GM23338 (cell line): ENCODE data around the gene SLC25A13. TPM values are rescaled to one million over a fixed set of nuclear protein-coding genes. Genes with fewer than 3 reads are reported as not detected.
A peak's percentile ranks its signal among the peaks of the same experiment; 100 is the strongest.

Experiments
- ATAC-seq: fragments of 200-7000 bp; cut with Tn5 transposase; 3 replicates; pipeline ENCODE4 v1.9.1; 2020
- DNase-seq: peaks from one replicate; pipeline ENCODE4 v3.0.0-alpha.2; 2015; ENCODE audit warnings: low spot score
- H2AFZ ChIP-seq: fragments of 200-600 bp; sonication (generic); 2 replicates; pipeline ENCODE4 v1.8.0; 2016; ENCODE audit warnings: antibody characterized with exemption, mild to moderate bottlenecking, moderate library complexity
- H3F3A ChIP-seq: fragments of 200-600 bp; sonication (generic); replicated peaks from 2 replicates; pipeline ENCODE4 v1.8.0; 2017; ENCODE audit warnings: antibody characterized with exemption, mixed run types, low read depth
- H3K27ac ChIP-seq: fragments of 200-600 bp; sonication (generic); 2 replicates; pipeline ENCODE4 v1.6.1; 2016; ENCODE audit warnings: low read depth
- H3K27me3 ChIP-seq: fragments of 200-600 bp; sonication (generic); 2 replicates; pipeline ENCODE4 v1.8.0; 2016; ENCODE audit warnings: mild to moderate bottlenecking, mixed run types, moderate library complexity; ENCODE audit not compliant: insufficient read depth
- H3K36me3 ChIP-seq: fragments of 200-600 bp; sonication (generic); 2 replicates; pipeline ENCODE4 v1.8.0; 2016; ENCODE audit warnings: mild to moderate bottlenecking; ENCODE audit not compliant: insufficient read depth
- H3K4me1 ChIP-seq: fragments of 200-600 bp; sonication (generic); 2 replicates; pipeline ENCODE4 v1.8.0; 2016; ENCODE audit warnings: mild to moderate bottlenecking, moderate library complexity; ENCODE audit not compliant: insufficient read depth
- H3K4me2 ChIP-seq: fragments of 200-600 bp; sonication (generic); 2 replicates; pipeline ENCODE4 v1.7.1; 2017; ENCODE audit warnings: mixed run types
- H3K4me3 ChIP-seq: fragments of 200-600 bp; sonication (generic); 2 replicates; pipeline ENCODE4 v1.6.1; 2016; ENCODE audit warnings: mixed run types
- H3K79me2 ChIP-seq: fragments of 200-600 bp; sonication (generic); replicated peaks from 2 replicates; pipeline ENCODE4 v1.8.0; 2017; ENCODE audit warnings: mild to moderate bottlenecking; ENCODE audit not compliant: insufficient read depth
- H3K9me2 ChIP-seq: fragments of 200-600 bp; sonication (generic); 2 replicates; pipeline ENCODE4 v1.8.0; 2017; ENCODE audit not compliant: insufficient read depth
- H4K20me1 ChIP-seq: fragments of 200-600 bp; sonication (generic); replicated peaks from 2 replicates; pipeline ENCODE4 v1.8.0; 2017; ENCODE audit warnings: mild to moderate bottlenecking; ENCODE audit not compliant: insufficient read depth
- H3K27ac Mint-ChIP-seq: 2 replicates; pipeline ENCODE4 v1.8.0; 2020; ENCODE audit warnings: inconsistent platforms, mild to moderate bottlenecking, moderate library complexity, mixed read lengths
- H3K27me3 Mint-ChIP-seq: 3 replicates; pipeline ENCODE4 v1.8.0; 2022; ENCODE audit warnings: low read depth, mild to moderate bottlenecking, moderate library complexity, mixed read lengths, inconsistent platforms; ENCODE audit not compliant: insufficient read depth, poor library complexity
- H3K36me3 Mint-ChIP-seq: 3 replicates; pipeline ENCODE4 v1.8.0; 2021; ENCODE audit warnings: low read depth, mild to moderate bottlenecking, inconsistent platforms, moderate library complexity, mixed read lengths
- H3K4me1 Mint-ChIP-seq: 3 replicates; pipeline ENCODE4 v1.8.0; 2020; ENCODE audit warnings: mild to moderate bottlenecking, inconsistent platforms, mixed read lengths
- H3K4me3 Mint-ChIP-seq: 3 replicates; pipeline ENCODE4 v1.8.0; 2021; ENCODE audit warnings: moderate library complexity, mild to moderate bottlenecking, inconsistent platforms, mixed read lengths
- H3K9me3 Mint-ChIP-seq: 3 replicates; pipeline ENCODE4 v1.8.0; 2020; ENCODE audit warnings: moderate library complexity, mild to moderate bottlenecking, inconsistent platforms, mixed read lengths
- CREB1 ChIP-seq: fragments of 250-450 bp; sonication (Bioruptor Pico); IDR thresholded peaks from 2 replicates; pipeline ENCODE4 v1.5.0; 2020; ENCODE audit warnings: low read depth, mild to moderate bottlenecking, moderate library complexity
- EZH2 ChIP-seq: fragments of 200-600 bp; sonication (generic); IDR thresholded peaks from one replicate; pipeline ENCODE4 v1.8.0; 2017; ENCODE audit warnings: antibody characterized with exemption, mild to moderate bottlenecking, low read depth; ENCODE audit not compliant: unreplicated experiment
- EZH2phosphoT487 ChIP-seq: fragments of 200-600 bp; sonication (generic); IDR thresholded peaks from one replicate; pipeline ENCODE4 v1.8.1; 2018; ENCODE audit warnings: antibody characterized with exemption; ENCODE audit not compliant: unreplicated experiment
- JUNB ChIP-seq: IDR thresholded peaks from one replicate; pipeline ENCODE4 v1.6.1; 2016; ENCODE audit warnings: antibody characterized with exemption; ENCODE audit not compliant: unreplicated experiment
- POLR2AphosphoS5 ChIP-seq: IDR thresholded peaks from 2 replicates; pipeline ENCODE4 v1.6.1; 2016; ENCODE audit warnings: antibody characterized with exemption, low read depth
- STAT1 ChIP-seq: IDR thresholded peaks from one replicate; pipeline ENCODE4 v1.6.1; 2016; ENCODE audit warnings: antibody characterized with exemption; ENCODE audit not compliant: unreplicated experiment
- ZNF331 ChIP-seq: fragments of 250-450 bp; sonication (Bioruptor Pico); IDR thresholded peaks from 2 replicates; pipeline ENCODE4 v1.5.0; 2020; ENCODE audit warnings: low read depth, mild to moderate bottlenecking, moderate library complexity
- polyA plus RNA-seq: library from polyadenylated mRNA; unstranded; fragments of >200 nt; fragmentation: Nextera tagmentation; extraction: Ambion mirVana; gene quantifications from 2 replicates; pipeline ENCODE4 v1.2.1, GENCODE V29; 2016
- total RNA-seq: library from RNA; depleted of rRNA; stranded (reverse); fragments of >200 nt; shearing (Covaris generic); gene quantifications from 2 replicates; pipeline ENCODE4 v1.2.3, GENCODE V29; 2014
- TF ChIP-seq, protein P1 (sequence below): IDR thresholded peaks from one replicate; pipeline ENCODE4 v1.6.1; 2018; ENCODE audit warnings: antibody characterized with exemption; ENCODE audit not compliant: unreplicated experiment
- TF ChIP-seq, protein P2 (sequence below), 2 experiments: fragments of 200-600 bp in 1 of 2; sonication (generic) in 1 of 2; conservative IDR thresholded peaks; 2 replicates each; pipeline versions ENCODE4 v1.5.1 to v1.6.1; 2016 to 2017; ENCODE audit warnings: antibody characterized with exemption in 2 of 2, low read depth in 2 of 2, mild to moderate bottlenecking in 2 of 2, moderate library complexity in 1 of 2
- TF ChIP-seq, protein P3 (sequence below): IDR thresholded peaks from 2 replicates; pipeline ENCODE4 v1.6.1; 2016; ENCODE audit warnings: antibody characterized with exemption

The SLC25A13 gene
- total and polyA plus RNA-seq, 2 experiments from 2014 or later, result 51.1 to 84.6 TPM

DNA sequence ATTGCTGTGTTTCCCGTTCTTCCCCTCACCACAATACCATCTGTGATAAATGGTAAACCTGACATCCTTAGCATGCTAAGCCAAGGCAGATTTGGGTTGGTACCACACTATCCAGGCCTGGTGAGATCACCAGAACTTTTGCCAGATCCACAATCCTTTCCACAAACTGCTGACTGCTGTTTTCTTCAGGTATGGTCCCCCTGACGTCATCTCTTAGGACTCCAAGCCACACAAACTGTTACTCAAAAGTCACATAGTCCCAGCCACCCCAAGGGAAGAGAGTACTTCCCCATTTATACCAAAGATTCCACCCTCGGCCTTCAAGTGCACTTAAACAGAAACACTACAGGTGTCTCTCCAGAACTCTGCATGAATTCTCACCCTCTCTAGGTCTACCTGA lies 34.8 kb downstream of the SLC25A13 start (continued):
- TF ChIP-seq, protein P1, sequence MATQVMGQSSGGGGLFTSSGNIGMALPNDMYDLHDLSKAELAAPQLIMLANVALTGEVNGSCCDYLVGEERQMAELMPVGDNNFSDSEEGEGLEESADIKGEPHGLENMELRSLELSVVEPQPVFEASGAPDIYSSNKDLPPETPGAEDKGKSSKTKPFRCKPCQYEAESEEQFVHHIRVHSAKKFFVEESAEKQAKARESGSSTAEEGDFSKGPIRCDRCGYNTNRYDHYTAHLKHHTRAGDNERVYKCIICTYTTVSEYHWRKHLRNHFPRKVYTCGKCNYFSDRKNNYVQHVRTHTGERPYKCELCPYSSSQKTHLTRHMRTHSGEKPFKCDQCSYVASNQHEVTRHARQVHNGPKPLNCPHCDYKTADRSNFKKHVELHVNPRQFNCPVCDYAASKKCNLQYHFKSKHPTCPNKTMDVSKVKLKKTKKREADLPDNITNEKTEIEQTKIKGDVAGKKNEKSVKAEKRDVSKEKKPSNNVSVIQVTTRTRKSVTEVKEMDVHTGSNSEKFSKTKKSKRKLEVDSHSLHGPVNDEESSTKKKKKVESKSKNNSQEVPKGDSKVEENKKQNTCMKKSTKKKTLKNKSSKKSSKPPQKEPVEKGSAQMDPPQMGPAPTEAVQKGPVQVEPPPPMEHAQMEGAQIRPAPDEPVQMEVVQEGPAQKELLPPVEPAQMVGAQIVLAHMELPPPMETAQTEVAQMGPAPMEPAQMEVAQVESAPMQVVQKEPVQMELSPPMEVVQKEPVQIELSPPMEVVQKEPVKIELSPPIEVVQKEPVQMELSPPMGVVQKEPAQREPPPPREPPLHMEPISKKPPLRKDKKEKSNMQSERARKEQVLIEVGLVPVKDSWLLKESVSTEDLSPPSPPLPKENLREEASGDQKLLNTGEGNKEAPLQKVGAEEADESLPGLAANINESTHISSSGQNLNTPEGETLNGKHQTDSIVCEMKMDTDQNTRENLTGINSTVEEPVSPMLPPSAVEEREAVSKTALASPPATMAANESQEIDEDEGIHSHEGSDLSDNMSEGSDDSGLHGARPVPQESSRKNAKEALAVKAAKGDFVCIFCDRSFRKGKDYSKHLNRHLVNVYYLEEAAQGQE, result no peak
- no peak for TF ChIP-seq EZH2
- TF ChIP-seq ZNF331, result no peak
- TF ChIP-seq STAT1, result no peak

DNA sequence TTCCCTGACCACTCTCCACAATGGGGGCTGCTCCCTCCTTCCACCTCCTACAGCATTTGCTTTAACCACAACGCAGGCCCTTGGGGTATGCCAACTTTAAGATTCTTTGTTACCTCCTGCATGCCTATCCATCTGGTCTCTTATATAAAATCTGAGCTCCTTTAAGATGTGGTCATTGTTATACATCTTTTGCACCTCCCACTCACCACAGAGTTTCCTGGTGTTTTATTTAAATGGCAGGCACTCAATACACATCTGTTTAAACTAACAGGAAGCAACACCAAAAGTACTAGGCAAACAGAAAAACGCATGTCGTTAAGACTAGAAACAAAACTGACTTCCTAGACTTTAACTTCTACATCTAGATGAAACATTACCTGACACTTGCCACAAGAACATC lies 36.3 kb downstream of the SLC25A13 start:
- Histone ChIP-seq H3K27ac (no peak overlapping the region), H3K4me2 (peak overlapping the region; percentile 29; the same call in 1 of the 2 replicates), H4K20me1 (peaks cover 6% of the 10 kb centered on the region), H3F3A (no peaks in the 10 kb centered on the region), H3K4me3 (no peak overlapping the region), H3K36me3 (no peaks in the 10 kb centered on the region), H2AFZ (no peak overlapping the region), H3K9me2 (0 out of 2 replicates have a peak, but pooled peaks cover 13% of the 10 kb centered on the region), H3K79me2 (peaks cover 82% of the 10 kb centered on the region), H3K27me3 (no peaks in the 10 kb centered on the region), H3K4me1 (peaks cover 11% of the 10 kb centered on the region)
- ATAC-seq (no peak; the same call in 2 of the 3 replicates), DNase-seq (no peak)
- H3K27ac Mint-ChIP-seq, result no peak overlapping the region
- TF ChIP-seq, protein P2, sequence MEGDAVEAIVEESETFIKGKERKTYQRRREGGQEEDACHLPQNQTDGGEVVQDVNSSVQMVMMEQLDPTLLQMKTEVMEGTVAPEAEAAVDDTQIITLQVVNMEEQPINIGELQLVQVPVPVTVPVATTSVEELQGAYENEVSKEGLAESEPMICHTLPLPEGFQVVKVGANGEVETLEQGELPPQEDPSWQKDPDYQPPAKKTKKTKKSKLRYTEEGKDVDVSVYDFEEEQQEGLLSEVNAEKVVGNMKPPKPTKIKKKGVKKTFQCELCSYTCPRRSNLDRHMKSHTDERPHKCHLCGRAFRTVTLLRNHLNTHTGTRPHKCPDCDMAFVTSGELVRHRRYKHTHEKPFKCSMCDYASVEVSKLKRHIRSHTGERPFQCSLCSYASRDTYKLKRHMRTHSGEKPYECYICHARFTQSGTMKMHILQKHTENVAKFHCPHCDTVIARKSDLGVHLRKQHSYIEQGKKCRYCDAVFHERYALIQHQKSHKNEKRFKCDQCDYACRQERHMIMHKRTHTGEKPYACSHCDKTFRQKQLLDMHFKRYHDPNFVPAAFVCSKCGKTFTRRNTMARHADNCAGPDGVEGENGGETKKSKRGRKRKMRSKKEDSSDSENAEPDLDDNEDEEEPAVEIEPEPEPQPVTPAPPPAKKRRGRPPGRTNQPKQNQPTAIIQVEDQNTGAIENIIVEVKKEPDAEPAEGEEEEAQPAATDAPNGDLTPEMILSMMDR (conservative IDR thresholded peaks at IDR 0.05; ENCODE audit: low read depth in 2 of 2), result no peak
- TF ChIP-seq, protein P3, sequence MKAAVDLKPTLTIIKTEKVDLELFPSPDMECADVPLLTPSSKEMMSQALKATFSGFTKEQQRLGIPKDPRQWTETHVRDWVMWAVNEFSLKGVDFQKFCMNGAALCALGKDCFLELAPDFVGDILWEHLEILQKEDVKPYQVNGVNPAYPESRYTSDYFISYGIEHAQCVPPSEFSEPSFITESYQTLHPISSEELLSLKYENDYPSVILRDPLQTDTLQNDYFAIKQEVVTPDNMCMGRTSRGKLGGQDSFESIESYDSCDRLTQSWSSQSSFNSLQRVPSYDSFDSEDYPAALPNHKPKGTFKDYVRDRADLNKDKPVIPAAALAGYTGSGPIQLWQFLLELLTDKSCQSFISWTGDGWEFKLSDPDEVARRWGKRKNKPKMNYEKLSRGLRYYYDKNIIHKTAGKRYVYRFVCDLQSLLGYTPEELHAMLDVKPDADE, result no peak
- TF ChIP-seq STAT1, result no peak
- TF ChIP-seq CREB1 (CRISPR knock-in tag), result no peak
- no peak for TF ChIP-seq EZH2
- TF ChIP-seq JUNB, result no peak
- TF ChIP-seq ZNF331, result no peak
- TF ChIP-seq EZH2phosphoT487, result no peak
- TF ChIP-seq POLR2AphosphoS5, result no peak
- TF ChIP-seq, protein P1, result no peak
- no peaks in the 10 kb centered on the region for H3K27me3 Mint-ChIP-seq
- no peak overlapping the region for H3K4me3 Mint-ChIP-seq
- peaks cover 10% of the 10 kb centered on the region for H3K4me1 Mint-ChIP-seq
- H3K9me3 Mint-ChIP-seq, result peaks cover 39% of the 10 kb centered on the region
- H3K36me3 Mint-ChIP-seq, result peaks cover 43% of the 10 kb centered on the region
